Ovary (tissue), 9 donors: ENCODE results near the gene RFX3. TPM values are rescaled to one million over a fixed set of nuclear protein-coding genes. Genes with fewer than 3 reads are reported as not detected.
A peak's percentile ranks its signal among the peaks of the same experiment; 100 is the strongest.

Source experiments
- DNase-seq, 5 donors: peaks; one replicate each; pipeline ENCODE4 v3.0.0-alpha.2; 2019 to 2020
- H3K27ac ChIP-seq, 2 donors: fragments of 200-600 bp; one replicate each; pipeline versions ENCODE4 v1.5.1 to v1.8.0; 2019 to 2022
- H3K27me3 ChIP-seq: fragments of 200-600 bp; one replicate; pipeline ENCODE4 v1.8.0; 2022
- H3K36me3 ChIP-seq: fragments of 200-600 bp; sonication (generic); one replicate; pipeline ENCODE4 v1.5.1; 2019
- H3K4me1 ChIP-seq: one replicate; pipeline ENCODE4 v1.8.1; 2013; ENCODE audit warnings: mild to moderate bottlenecking, moderate library complexity; ENCODE audit not compliant: insufficient read depth
- H3K4me3 ChIP-seq: fragments of 200-600 bp; sonication (generic); one replicate; pipeline ENCODE4 v1.5.1; 2017
- H3K9me3 ChIP-seq, 2 donors: fragments of 200-600 bp in 1 of 2; sonication (generic) in 1 of 2; one replicate each; pipeline versions ENCODE4 v1.5.1 to v1.8.1; 2013 to 2019; ENCODE audit warnings: mild to moderate bottlenecking in 1 of 2, moderate library complexity in 1 of 2
- EP300 ChIP-seq: sonication (generic); formaldehyde crosslinking; IDR thresholded peaks from one replicate; pipeline ENCODE4 v1.6.1; 2017; ENCODE audit warnings: antibody characterized with exemption
- POLR2A ChIP-seq: fragments of 450-650 bp; IDR thresholded peaks from one replicate; pipeline ENCODE4 v1.6.1; 2017; ENCODE audit warnings: antibody characterized with exemption, mild to moderate bottlenecking, moderate library complexity
- WGBS, 3 donors: extraction: QIAGEN DNeasy Blood & Tissue Kit in 1 of 3; methylation state at CpG; one replicate each; pipeline versions ENCODE4 v1.1.5 to v1.1.7; 2013 to 2017; 5-methylcytosine and 5-hydroxymethylcytosine counted together
- intact Hi-C, 4 donors: fragments of 100-400 bp; cut with DNase I; formaldehyde crosslinking; loops; one replicate each; pipeline versions ENCODE4 v1.11.0 to v1.15.1; 2022 to 2023
- polyA plus RNA-seq, 2 donors: library from polyadenylated mRNA; stranded (reverse); fragments of 200-250 nt in 1 of 2; fragments of 350-450 nt in 1 of 2; fragmentation: Illumina TruSeq in 1 of 2; extraction: RNeasy Lipid Tissue Mini Kit (QIAGEN cat#74804) in 1 of 2; gene quantifications; one replicate each; pipeline ENCODE4 v1.2.3, GENCODE V29; 2013 to 2014
- total RNA-seq, 7 donors: library from RNA; depleted of rRNA in 2 of 7; stranded (reverse); fragments of >200 nt in 2 of 7; fragmentation: NEBNext Ultra II Directional in 3 of 7; extraction: Animal tissue kit (Norgen Biotek cat#: 25700) in 3 of 7; gene quantifications; one replicate each; pipeline versions ENCODE4 v1.1.0 to v1.2.4, GENCODE V29; 2016 to 2023
- TF ChIP-seq, protein P1 (sequence below), 3 donors: fragments of 450-650 bp in 2 of 3; fragments of 200-600 bp in 1 of 3; IDR thresholded peaks; one replicate each; pipeline versions ENCODE4 v1.5.1 to v1.8.0; 2016 to 2022; ENCODE audit warnings: antibody characterized with exemption in 3 of 3, mild to moderate bottlenecking in 1 of 3
- donor health status: DM: no; HTN: no; CAD: no; lungs with moderate emphysema.
- donor health status: DM: no; HTN: no; CAD: no.
- donor health status: Bipolar disorder and iron deficiency.
- donor health status: DM: yes; HTN: yes; CAD: no.
- donor health status: DM: no; HTN: no; CAD: no.
- donor health status: DM: yes; HTN: yes; CAD: no.

Gene RFX3
- total and polyA plus RNA-seq, 9 donors = 2.6 to 22.7 (median 15.4) TPM

DNA sequence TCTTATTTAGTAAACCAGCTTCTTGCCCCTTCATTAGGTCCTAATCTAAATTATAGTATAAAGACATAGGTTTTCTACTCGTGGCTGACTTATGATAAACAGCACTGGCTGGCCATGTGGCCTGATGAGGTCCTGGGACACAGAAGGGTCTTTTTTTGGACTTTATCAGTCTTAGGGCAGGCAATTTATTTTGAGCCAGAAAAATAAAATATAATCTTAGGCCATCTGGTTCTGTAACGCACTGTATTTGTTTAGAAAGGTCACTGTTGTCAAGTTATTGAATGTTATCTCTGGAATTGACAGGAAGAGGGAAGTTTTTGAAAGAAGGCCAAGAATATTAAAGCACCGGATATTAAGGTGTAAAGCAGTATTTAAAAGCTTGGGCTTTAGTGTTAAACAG is 53.9 kb downstream of the RFX3 start:
- intact Hi-C loops = no loop called here
- DNase-seq = no peak
- TF ChIP-seq EP300 (no peak), POLR2A (no peak)
- TF ChIP-seq, protein P1, sequence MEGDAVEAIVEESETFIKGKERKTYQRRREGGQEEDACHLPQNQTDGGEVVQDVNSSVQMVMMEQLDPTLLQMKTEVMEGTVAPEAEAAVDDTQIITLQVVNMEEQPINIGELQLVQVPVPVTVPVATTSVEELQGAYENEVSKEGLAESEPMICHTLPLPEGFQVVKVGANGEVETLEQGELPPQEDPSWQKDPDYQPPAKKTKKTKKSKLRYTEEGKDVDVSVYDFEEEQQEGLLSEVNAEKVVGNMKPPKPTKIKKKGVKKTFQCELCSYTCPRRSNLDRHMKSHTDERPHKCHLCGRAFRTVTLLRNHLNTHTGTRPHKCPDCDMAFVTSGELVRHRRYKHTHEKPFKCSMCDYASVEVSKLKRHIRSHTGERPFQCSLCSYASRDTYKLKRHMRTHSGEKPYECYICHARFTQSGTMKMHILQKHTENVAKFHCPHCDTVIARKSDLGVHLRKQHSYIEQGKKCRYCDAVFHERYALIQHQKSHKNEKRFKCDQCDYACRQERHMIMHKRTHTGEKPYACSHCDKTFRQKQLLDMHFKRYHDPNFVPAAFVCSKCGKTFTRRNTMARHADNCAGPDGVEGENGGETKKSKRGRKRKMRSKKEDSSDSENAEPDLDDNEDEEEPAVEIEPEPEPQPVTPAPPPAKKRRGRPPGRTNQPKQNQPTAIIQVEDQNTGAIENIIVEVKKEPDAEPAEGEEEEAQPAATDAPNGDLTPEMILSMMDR (IDR thresholded peaks at IDR 0.05) = no peak
- Histone ChIP-seq H3K4me3 (no peak overlapping the region), H3K27me3 (no peaks in the 10 kb centered on the region), H3K27ac (no peak overlapping the region), H3K9me3 (no peaks in the 10 kb centered on the region), H3K36me3 (no peaks in the 10 kb centered on the region), H3K4me1 (peaks cover 4% of the 10 kb centered on the region)
- 50 to 60% (median 60%) methylated on average over 3 of the region's 3 CpGs for WGBS, 3 donors

DNA sequence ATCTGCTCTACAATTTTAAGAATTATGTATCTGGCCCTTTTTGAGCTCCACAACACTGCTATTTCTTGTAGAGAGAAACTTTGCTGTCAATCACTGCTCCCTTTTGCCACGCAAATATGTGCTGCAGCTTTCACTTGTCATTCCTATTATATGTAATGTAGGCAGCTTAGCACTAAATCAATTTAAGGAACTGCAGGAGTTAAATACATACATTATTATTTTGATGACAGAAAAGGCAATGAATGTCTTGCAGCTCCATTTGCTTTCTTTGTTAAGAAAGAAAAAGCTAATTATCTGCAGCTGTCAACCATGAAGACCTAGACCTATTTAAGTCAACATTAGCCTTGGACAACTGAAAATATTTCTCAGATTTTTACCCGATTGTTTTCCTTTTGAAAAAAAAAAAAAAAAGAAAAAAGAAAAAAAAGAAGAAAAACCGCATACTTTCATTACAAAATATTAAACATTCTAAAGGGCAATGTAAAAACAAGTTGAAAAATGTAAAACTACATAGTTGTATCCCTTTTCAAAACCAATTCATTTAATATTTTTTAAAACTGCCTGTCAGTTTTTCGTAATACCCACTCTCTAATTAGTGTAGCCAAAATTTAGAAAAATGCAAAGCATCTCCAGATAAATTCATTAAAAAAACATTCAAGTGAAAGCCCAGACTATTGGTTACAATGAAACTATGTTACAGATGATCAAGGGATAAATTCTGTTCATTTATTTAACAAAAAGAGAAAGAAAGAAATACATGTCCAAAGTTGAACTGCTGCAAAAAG is 57.2 kb downstream of the RFX3 start:
- H3K4me1 ChIP-seq = peaks cover 4% of the 10 kb centered on the region
- H3K9me3 ChIP-seq = no peaks in the 10 kb centered on the region
- 14 to 29% (median 27%) methylated on average over 4 of the region's 4 CpGs for WGBS, 3 donors
- TF ChIP-seq POLR2A (no peak), EP300 (no peak)
- TF ChIP-seq, protein P1 (IDR thresholded peaks at IDR 0.05) = no peak
- H3K4me3 ChIP-seq = no peak overlapping the region
- no peaks in the 10 kb centered on the region for H3K36me3 ChIP-seq
- intact Hi-C loops = no loop called here
- H3K27me3 ChIP-seq = no peaks in the 10 kb centered on the region
- DNase-seq = no peak
- H3K27ac ChIP-seq = no peak overlapping the region

DNA sequence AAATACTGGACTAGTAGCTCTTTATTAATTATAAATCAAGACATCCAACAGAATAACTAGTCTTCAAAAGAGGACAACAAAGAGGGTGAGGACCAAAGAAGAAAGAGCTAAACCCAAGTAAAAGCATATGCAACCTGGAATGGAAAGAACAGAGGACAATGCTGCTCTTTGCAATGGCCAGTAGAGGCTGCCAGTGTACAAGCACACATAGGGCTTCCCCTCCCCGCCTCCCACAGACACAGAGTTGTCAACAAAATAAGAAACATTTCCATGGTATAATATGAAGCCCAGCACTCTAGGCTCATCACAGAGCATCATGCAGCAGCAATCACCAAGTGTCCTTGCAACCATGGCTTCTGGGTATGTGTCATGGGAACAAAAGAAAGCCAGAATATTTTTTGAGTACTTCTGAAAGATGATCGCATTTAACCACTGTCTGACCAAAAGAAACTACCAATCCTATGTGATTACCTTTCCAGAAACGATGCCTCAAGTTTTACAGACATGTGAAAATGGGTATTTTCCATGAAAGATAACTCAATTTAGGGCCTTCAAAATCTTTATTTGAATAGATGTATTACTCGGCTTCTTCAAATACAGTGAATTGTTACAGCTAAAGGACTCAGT is 58.1 kb downstream of the RFX3 start:
- intact Hi-C loops = no loop called here
- H3K36me3 ChIP-seq = no peaks in the 10 kb centered on the region
- no peak for TF ChIP-seq POLR2A
- TF ChIP-seq, protein P1 (IDR thresholded peaks at IDR 0.05) = peak in 1 of 3 donors; percentile 21
- DNase-seq = peak; percentile 22 to 51 (median 36)
- H3K9me3 ChIP-seq = no peaks in the 10 kb centered on the region
- H3K4me1 ChIP-seq = peaks cover 4% of the 10 kb centered on the region
- no peak overlapping the region for H3K4me3 ChIP-seq
- 53 to 61% (median 56%) methylated on average over 4 of the region's 4 CpGs for WGBS, 3 donors
- no peak overlapping the region for H3K27ac ChIP-seq
- no peaks in the 10 kb centered on the region for H3K27me3 ChIP-seq

DNA sequence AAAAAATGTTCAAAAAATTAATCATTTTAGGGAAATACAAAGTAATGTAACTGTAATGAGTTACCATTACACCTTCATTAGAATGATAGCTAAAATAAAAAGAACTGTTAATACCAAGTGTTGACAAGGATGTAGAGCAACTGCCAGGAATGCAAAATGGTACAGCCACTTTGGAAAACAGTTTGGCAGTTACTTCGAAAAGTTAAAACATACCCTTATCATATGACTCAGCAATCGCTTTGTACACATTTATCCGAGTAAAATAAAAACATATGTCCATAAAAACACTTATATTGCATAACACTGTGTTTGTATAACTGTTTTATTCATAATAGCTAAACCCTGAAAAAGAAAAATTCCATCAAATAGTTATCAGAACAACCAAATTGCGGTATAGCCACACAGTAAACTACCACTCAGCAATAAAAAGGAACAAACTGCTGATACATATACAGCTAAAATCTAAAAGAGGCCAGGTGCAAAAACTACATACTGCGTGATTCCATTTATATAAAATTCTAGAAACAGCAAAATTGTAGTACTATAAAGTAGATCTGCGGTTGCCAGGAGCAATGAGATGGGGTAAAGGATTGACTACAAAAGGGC is 61.7 kb downstream of the RFX3 start:
- Histone ChIP-seq H3K27me3 (no peaks in the 10 kb centered on the region), H3K4me3 (no peak overlapping the region), H3K27ac (no peak overlapping the region), H3K9me3 (no peaks in the 10 kb centered on the region), H3K36me3 (no peaks in the 10 kb centered on the region), H3K4me1 (peaks cover 4% of the 10 kb centered on the region)
- 70 to 81% (median 80%) methylated on average over 6 of the region's 6 CpGs for WGBS, 3 donors
- no peak for TF ChIP-seq POLR2A
- TF ChIP-seq, protein P1 (IDR thresholded peaks at IDR 0.05) = no peak
- no peak for TF ChIP-seq EP300
- DNase-seq = no peak
- intact Hi-C loops = no loop called here
